Measurements from ENCODE around the gene PCCA.

- TF ChIP-seq CTCF (conservative IDR thresholded peaks at IDR 0.05 in 1 of 2, IDR thresholded peaks at IDR 0.05 in 1 of 2; ENCODE audit: low read depth in 1 of 2, low read length in 2 of 2): no peak
- no peak for TF ChIP-seq EZH2 (IDR thresholded peaks at IDR 0.05; ENCODE audit: low read length, missing control alignments)
Observed at GRCh38 chr13:100483841-100484381, 395.0 kb downstream of the PCCA start.
